Mesendoderm (in vitro differentiated cells): Measurements from ENCODE around the gene AKAP12.

Source experiments
- DNase-seq: peaks from one replicate; pipeline ENCODE4 v3.0.0; 2013
- H2AK5ac ChIP-seq: 2 replicates; pipeline ENCODE4 v1.6.1; 2013; ENCODE audit warnings: low read length, inconsistent platforms
- H2BK120ac ChIP-seq: 2 replicates; pipeline ENCODE4 v1.6.1; 2013; ENCODE audit warnings: low read depth, mild to moderate bottlenecking, low read length, moderate library complexity, mixed read lengths
- H2BK15ac ChIP-seq: replicated peaks from 2 replicates; pipeline ENCODE4 v1.6.1; 2013; ENCODE audit warnings: low read depth, mild to moderate bottlenecking, moderate library complexity
- H2BK5ac ChIP-seq: 2 replicates; pipeline ENCODE4 v1.6.1; 2013; ENCODE audit warnings: low read length, inconsistent platforms
- H3K18ac ChIP-seq: 2 replicates; pipeline ENCODE4 v1.6.1; 2013; ENCODE audit warnings: mild to moderate bottlenecking, low read length, mixed read lengths
- H3K23ac ChIP-seq: one replicate; pipeline ENCODE4 v1.6.1; 2013; ENCODE audit warnings: low read length
- H3K27ac ChIP-seq: 2 replicates; pipeline ENCODE4 v1.5.1; 2013; ENCODE audit warnings: low read depth, mild to moderate bottlenecking, inconsistent platforms, low read length, moderate library complexity
- H3K27me3 ChIP-seq: 2 replicates; pipeline ENCODE4 v1.6.1; 2013; ENCODE audit warnings: low read length, control low read depth, mild to moderate bottlenecking, inconsistent platforms; ENCODE audit not compliant: insufficient read depth, poor library complexity
- H3K36me3 ChIP-seq: 2 replicates; pipeline ENCODE4 v1.6.1; 2013; ENCODE audit warnings: low read length, inconsistent platforms; ENCODE audit not compliant: control insufficient read depth, insufficient read depth
- H3K4ac ChIP-seq: one replicate; pipeline ENCODE4 v1.6.1; 2013; ENCODE audit warnings: low read depth, mild to moderate bottlenecking, low read length, moderate library complexity
- H3K4me1 ChIP-seq: 2 replicates; pipeline ENCODE4 v1.6.1; 2013; ENCODE audit warnings: low read depth, low read length, inconsistent platforms; ENCODE audit not compliant: control insufficient read depth
- H3K4me2 ChIP-seq: 2 replicates; pipeline ENCODE4 v1.6.1; 2013; ENCODE audit warnings: low read length
- H3K4me3 ChIP-seq: 2 replicates; pipeline ENCODE4 v1.5.1; 2013; ENCODE audit warnings: mild to moderate bottlenecking, low read length
- H3K56ac ChIP-seq: one replicate; pipeline ENCODE4 v1.6.1; 2013; ENCODE audit warnings: low read length
- H3K79me1 ChIP-seq: 2 replicates; pipeline ENCODE4 v1.6.1; 2013; ENCODE audit warnings: low read length, inconsistent platforms
- H3K79me2 ChIP-seq: 2 replicates; pipeline ENCODE4 v1.6.1; 2013; ENCODE audit warnings: mild to moderate bottlenecking, low read length; ENCODE audit not compliant: control insufficient read depth, insufficient read depth
- H3K9ac ChIP-seq: 2 replicates; pipeline ENCODE4 v1.6.1; 2013; ENCODE audit warnings: low read length, inconsistent platforms
- H4K5ac ChIP-seq: one replicate; pipeline ENCODE4 v1.6.1; 2013; ENCODE audit warnings: low read length
- H4K8ac ChIP-seq: one replicate; pipeline ENCODE4 v1.6.1; 2013; ENCODE audit warnings: low read depth, mild to moderate bottlenecking, control low read depth, low read length, moderate library complexity
- WGBS: extraction: QIAGEN DNeasy Blood & Tissue Kit; methylation state at CpG from one replicate; pipeline ENCODE4 v1.1.7; 2013; ENCODE audit warnings: low lambda C conversion rate, missing lambda C conversion rate; ENCODE audit not compliant: insufficient coverage; ENCODE audit errors: extremely low coverage; 5-methylcytosine and 5-hydroxymethylcytosine counted together

Gene AKAP12

DNA sequence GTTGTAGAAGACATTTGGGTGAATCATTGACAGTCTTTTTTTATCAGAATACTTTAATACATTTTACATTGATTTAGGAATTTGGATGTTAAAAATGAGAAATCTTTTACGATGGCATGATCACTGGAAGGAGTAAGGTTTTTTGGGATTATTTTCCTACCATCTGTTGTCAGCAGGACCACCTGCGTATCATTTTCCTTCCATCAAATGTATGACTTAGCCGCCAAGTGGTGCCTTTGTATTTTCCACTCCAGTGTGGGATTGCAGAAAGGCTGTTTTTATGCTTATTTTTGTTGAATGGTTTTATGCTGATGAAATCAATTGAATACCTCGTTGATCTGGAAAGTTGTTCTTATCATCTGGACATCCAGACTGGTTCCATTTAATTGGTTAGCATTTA is 35.8 kb downstream of the AKAP12 start:
- H3K4me1 ChIP-seq: no peaks in the 10 kb centered on the region

DNA sequence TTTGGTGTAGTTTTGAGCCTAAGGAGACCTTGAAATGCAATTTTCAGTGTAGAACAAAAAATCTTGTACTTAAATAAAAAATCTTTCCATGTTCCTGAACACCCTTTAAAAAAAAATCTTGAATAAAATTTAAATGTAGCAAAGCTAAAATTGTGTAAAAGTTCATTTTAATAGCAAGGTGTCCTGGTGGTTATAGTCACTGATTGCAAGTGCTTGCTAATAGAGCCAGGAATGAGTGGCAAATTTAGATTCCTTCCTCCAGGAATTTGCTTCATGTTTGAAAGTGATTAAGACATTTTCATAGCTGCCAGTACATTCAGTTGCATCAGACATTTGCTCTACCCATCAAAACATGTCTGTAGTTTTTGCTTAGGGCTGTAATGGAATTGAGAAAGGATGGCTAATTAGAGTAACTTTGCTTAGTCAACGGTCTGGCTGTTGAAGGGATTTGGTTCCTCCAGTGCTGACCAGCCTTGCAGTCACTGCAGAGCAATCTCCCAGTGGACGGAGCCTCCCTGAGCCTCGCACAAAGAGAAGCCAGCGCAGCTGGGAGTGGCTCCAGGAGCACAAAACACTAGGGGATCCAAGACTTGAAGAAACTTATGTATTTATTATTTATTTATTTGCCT is 36.5 kb downstream of the AKAP12 start:
- no peak overlapping the region for H3K4me2 ChIP-seq
- no peak overlapping the region for H3K4ac ChIP-seq
- no peak overlapping the region for H2AK5ac ChIP-seq
- H3K4me3 ChIP-seq: no peak overlapping the region
- H2BK120ac ChIP-seq: no peak overlapping the region
- no peak overlapping the region for H2BK5ac ChIP-seq
- H4K5ac ChIP-seq: no peak overlapping the region
- H2BK15ac ChIP-seq: no peak overlapping the region
- H3K27me3 ChIP-seq: no peaks in the 10 kb centered on the region
- H3K56ac ChIP-seq: no peak overlapping the region
- no peaks in the 10 kb centered on the region for H3K36me3 ChIP-seq
- H3K18ac ChIP-seq: no peak overlapping the region
- H3K23ac ChIP-seq: no peak overlapping the region
- H3K79me2 ChIP-seq: peaks cover 1% of the 10 kb centered on the region
- H3K79me1 ChIP-seq: peaks cover 2% of the 10 kb centered on the region
- no peak overlapping the region for H3K9ac ChIP-seq
- no peak for DNase-seq
- no CpG with 5 or more reads among the region's 4 CpGs for WGBS
- H3K4me1 ChIP-seq: no peaks in the 10 kb centered on the region
- no peak overlapping the region for H3K27ac ChIP-seq
- no peak overlapping the region for H4K8ac ChIP-seq

More for the DNA sequence above, 35.8 kb downstream of the AKAP12 start:
- no peak overlapping the region for H4K5ac ChIP-seq
- no peaks in the 10 kb centered on the region for H3K27me3 ChIP-seq
- no peak overlapping the region for H3K56ac ChIP-seq
- H3K4me3 ChIP-seq: no peak overlapping the region
- H3K79me2 ChIP-seq: peaks cover 4% of the 10 kb centered on the region
- H3K4me2 ChIP-seq: no peak overlapping the region
- no peak overlapping the region for H3K27ac ChIP-seq
- H3K9ac ChIP-seq: no peak overlapping the region
- no CpG with 5 or more reads among the region's 4 CpGs for WGBS
- H3K18ac ChIP-seq: no peak overlapping the region
- no peak overlapping the region for H4K8ac ChIP-seq
- no peak overlapping the region for H2BK120ac ChIP-seq
- no peak overlapping the region for H3K23ac ChIP-seq
- H3K79me1 ChIP-seq: peaks cover 2% of the 10 kb centered on the region
- no peak overlapping the region for H2BK15ac ChIP-seq
- H3K36me3 ChIP-seq: no peaks in the 10 kb centered on the region
- no peak overlapping the region for H2AK5ac ChIP-seq
- no peak for DNase-seq
- H3K4ac ChIP-seq: no peak overlapping the region
- no peak overlapping the region for H2BK5ac ChIP-seq

DNA sequence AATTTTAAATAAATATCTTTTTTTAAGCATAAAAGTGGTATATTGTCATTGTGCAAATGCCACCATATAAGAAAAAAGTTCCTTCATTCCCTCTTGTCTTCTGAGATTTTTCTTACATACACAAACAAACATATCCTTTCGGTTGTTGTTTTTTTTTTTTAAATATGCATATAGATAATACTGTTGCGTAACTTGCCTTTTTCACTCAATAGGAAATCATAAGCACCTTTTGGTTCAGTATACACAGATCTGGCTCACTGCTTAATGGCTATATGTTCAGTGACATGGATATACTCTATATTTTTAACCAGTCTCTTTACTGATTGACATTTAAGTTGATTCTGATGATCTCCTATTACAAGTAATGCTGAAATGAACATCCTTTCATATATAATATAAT is 40.1 kb downstream of the AKAP12 start:
- no peak overlapping the region for H3K9ac ChIP-seq
- H3K56ac ChIP-seq: no peak overlapping the region
- no peak overlapping the region for H3K18ac ChIP-seq
- H3K4me1 ChIP-seq: no peaks in the 10 kb centered on the region
- H2BK15ac ChIP-seq: no peak overlapping the region
- H2BK5ac ChIP-seq: no peak overlapping the region
- no peak overlapping the region for H3K27ac ChIP-seq
- H2BK120ac ChIP-seq: no peak overlapping the region
- no peak overlapping the region for H3K4me2 ChIP-seq
- no peaks in the 10 kb centered on the region for H3K36me3 ChIP-seq
- H4K5ac ChIP-seq: no peak overlapping the region
- WGBS: no CpG with 5 or more reads among the region's 2 CpGs
- H2AK5ac ChIP-seq: no peak overlapping the region
- H3K79me1 ChIP-seq: peaks cover 8% of the 10 kb centered on the region
- no peak overlapping the region for H4K8ac ChIP-seq
- H3K79me2 ChIP-seq: peaks cover 7% of the 10 kb centered on the region
- no peak overlapping the region for H3K4ac ChIP-seq
- DNase-seq: no peak
- H3K23ac ChIP-seq: no peak overlapping the region
- no peak overlapping the region for H3K4me3 ChIP-seq
- no peaks in the 10 kb centered on the region for H3K27me3 ChIP-seq

DNA sequence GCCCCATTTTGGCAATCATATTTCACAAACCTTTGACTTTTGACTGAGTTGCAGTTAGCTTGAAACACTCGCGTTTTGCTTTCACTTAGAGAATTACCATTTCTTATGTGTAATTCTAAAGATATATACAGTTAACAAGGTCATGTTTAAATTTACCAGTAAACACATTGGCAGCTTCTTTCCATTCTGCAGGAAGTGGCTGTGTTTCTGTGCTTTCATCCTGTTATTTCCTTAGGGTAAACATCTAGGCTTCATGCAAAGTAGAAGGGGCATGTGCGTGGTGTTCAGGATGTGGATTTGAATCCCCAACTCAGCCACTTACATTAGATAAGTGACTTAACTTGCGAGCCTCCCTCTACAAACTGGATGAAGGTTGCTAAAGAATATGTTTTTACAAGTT is 41.1 kb downstream of the AKAP12 start:
- no peak overlapping the region for H3K4me3 ChIP-seq
- no peak overlapping the region for H3K27ac ChIP-seq
- no CpG with 5 or more reads among the region's 4 CpGs for WGBS
- no peak overlapping the region for H3K4ac ChIP-seq
- H2BK15ac ChIP-seq: no peak overlapping the region
- H3K27me3 ChIP-seq: no peaks in the 10 kb centered on the region
- peaks cover 8% of the 10 kb centered on the region for H3K79me1 ChIP-seq
- H2AK5ac ChIP-seq: no peak overlapping the region
- H3K18ac ChIP-seq: no peak overlapping the region
- DNase-seq: no peak
- H3K4me2 ChIP-seq: no peak overlapping the region
- H4K8ac ChIP-seq: no peak overlapping the region
- no peaks in the 10 kb centered on the region for H3K4me1 ChIP-seq
- H3K23ac ChIP-seq: no peak overlapping the region
- no peak overlapping the region for H2BK120ac ChIP-seq
- no peak overlapping the region for H2BK5ac ChIP-seq
- peaks cover 7% of the 10 kb centered on the region for H3K79me2 ChIP-seq
- H3K56ac ChIP-seq: no peak overlapping the region
- no peaks in the 10 kb centered on the region for H3K36me3 ChIP-seq
- H4K5ac ChIP-seq: no peak overlapping the region
- H3K9ac ChIP-seq: no peak overlapping the region

DNA sequence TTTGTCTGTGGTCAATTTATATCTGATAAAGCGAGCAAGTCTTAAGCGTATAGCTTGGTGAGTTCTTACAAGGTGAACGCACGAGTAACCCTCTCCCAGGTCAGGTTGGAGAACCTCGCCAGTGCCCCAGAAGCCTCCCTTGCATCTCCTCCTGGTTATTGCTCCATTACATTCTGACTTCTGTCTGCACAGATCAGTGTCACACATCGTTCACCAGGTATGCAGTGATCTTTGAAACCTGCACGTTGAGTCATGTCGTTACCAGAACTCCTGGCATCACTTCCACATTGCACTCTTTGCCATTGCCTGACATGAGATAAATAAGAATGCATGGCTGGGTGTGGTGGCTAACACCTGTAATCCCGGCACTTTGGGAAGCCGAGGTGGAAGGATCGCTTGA is 44.2 kb downstream of the AKAP12 start:
- Histone ChIP-seq H3K4me1 (no peaks in the 10 kb centered on the region), H3K9ac (no peak overlapping the region), H4K5ac (no peak overlapping the region), H3K79me2 (peaks cover 7% of the 10 kb centered on the region), H3K56ac (no peak overlapping the region), H2AK5ac (no peak overlapping the region), H3K18ac (no peak overlapping the region), H3K79me1 (peaks cover 11% of the 10 kb centered on the region), H3K4ac (no peak overlapping the region), H3K27ac (no peak overlapping the region), H3K4me2 (no peak overlapping the region), H3K4me3 (no peak overlapping the region), H3K23ac (no peak overlapping the region), H2BK120ac (no peak overlapping the region), H4K8ac (no peak overlapping the region), H2BK5ac (no peak overlapping the region), H3K27me3 (no peaks in the 10 kb centered on the region), H3K36me3 (no peaks in the 10 kb centered on the region), H2BK15ac (no peak overlapping the region)
- DNase-seq: no peak
- WGBS: no CpG with 5 or more reads among the region's 11 CpGs

DNA sequence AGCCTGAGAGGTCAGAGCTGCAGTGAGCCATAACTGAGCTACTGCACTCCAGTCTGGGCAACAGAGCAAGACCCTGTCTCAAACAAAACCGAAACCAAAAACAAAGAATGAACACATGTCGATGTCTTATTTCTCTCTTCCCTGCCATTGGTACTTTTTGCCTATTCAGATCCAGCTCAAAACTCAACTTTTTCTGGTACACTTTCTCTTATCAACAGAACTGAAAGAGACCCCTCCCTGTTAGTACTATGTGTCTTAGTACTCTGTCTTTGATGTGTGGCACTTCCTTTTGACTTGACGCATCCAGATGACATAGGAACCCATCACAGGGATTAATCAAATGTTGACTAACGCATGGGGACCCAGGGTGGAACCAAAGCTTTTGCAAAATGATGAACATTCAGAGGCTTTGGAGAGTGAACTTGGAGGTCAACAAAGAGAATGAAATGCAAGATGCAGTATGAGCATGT is 44.8 kb downstream of the AKAP12 start:
- H3K4me2 ChIP-seq: no peak overlapping the region
- H2BK15ac ChIP-seq: no peak overlapping the region
- no peak overlapping the region for H3K4me3 ChIP-seq
- H3K27ac ChIP-seq: no peak overlapping the region
- no peak for DNase-seq
- H3K56ac ChIP-seq: no peak overlapping the region
- no peak overlapping the region for H3K23ac ChIP-seq
- no peak overlapping the region for H4K5ac ChIP-seq
- no peak overlapping the region for H3K4ac ChIP-seq
- no peaks in the 10 kb centered on the region for H3K4me1 ChIP-seq
- H3K18ac ChIP-seq: no peak overlapping the region
- no peak overlapping the region for H2BK5ac ChIP-seq
- peaks cover 11% of the 10 kb centered on the region for H3K79me1 ChIP-seq
- no peak overlapping the region for H3K9ac ChIP-seq
- no peak overlapping the region for H4K8ac ChIP-seq
- peaks cover 7% of the 10 kb centered on the region for H3K79me2 ChIP-seq
- no peak overlapping the region for H2BK120ac ChIP-seq
- H3K36me3 ChIP-seq: no peaks in the 10 kb centered on the region
- H2AK5ac ChIP-seq: no peak overlapping the region
- no peaks in the 10 kb centered on the region for H3K27me3 ChIP-seq
- no CpG with 5 or more reads among the region's 4 CpGs for WGBS
